GM18502 (cell line): Measurements from ENCODE around the gene FFAR3.
"Not testable (repeated sequence)": the region's sequence is repeated elsewhere in the genome, so short reads cannot be mapped to it uniquely, and the experiment has no call there.

ENCODE experiments used
- ATAC-seq: cut with Tn5 transposase; IDR thresholded peaks from one replicate; pipeline ENCODE4 v1.9.1; 2021; ENCODE audit warnings: mild to moderate bottlenecking; ENCODE audit not compliant: unreplicated experiment, poor library complexity

The FFAR3 gene

GRCh38 chr19:35370722-35371121 is 12.5 kb downstream of the FFAR3 start, which contains the start of gene GPR42:
Gene GPR42, plus strand, starts transcription at chr19:35371068. Its CDS starts 292 bp downstream, at chr19:35371360.
- no peak for ATAC-seq

GRCh38 chr19:35373492-35373891 is 15.2 kb downstream of the FFAR3 start:
- no peak for ATAC-seq

- not testable (repeated sequence) for ATAC-seq
Observed at GRCh38 chr19:35374031-35374430, 15.8 kb downstream of the FFAR3 start.

GRCh38 chr19:35375505-35376307 is 17.4 kb downstream of the FFAR3 start:
- ATAC-seq, result no peak

GRCh38 chr19:35377656-35378055 is 19.4 kb downstream of the FFAR3 start:
- ATAC-seq, result no peak

GRCh38 chr19:35378356-35378755 is 20.1 kb downstream of the FFAR3 start:
- ATAC-seq, result no peak

GRCh38 chr19:35379545-35379944 is 21.3 kb downstream of the FFAR3 start:
- not testable (repeated sequence) for ATAC-seq

- no peak for ATAC-seq
Observed at GRCh38 chr19:35379992-35380391, 21.7 kb downstream of the FFAR3 start.

GRCh38 chr19:35380450-35381124 is 22.3 kb downstream of the FFAR3 start:
- no peak for ATAC-seq

GRCh38 chr19:35381318-35381717 is 23.1 kb downstream of the FFAR3 start:
- no peak for ATAC-seq

- ATAC-seq, result no peak
Observed at GRCh38 chr19:35381926-35382325, 23.7 kb downstream of the FFAR3 start.

- ATAC-seq, result no peak
Observed at GRCh38 chr19:35383536-35383935, 25.3 kb downstream of the FFAR3 start.

- no peak for ATAC-seq
Observed at GRCh38 chr19:35388277-35389054, 30.2 kb downstream of the FFAR3 start.

- no peak for ATAC-seq
Observed at GRCh38 chr19:35389192-35389861, 31.1 kb downstream of the FFAR3 start.

GRCh38 chr19:35392742-35393715 is 34.8 kb downstream of the FFAR3 start:
- no peak for ATAC-seq

GRCh38 chr19:35395382-35396199 is 37.3 kb downstream of the FFAR3 start:
- ATAC-seq, result no peak

- ATAC-seq, result no peak
Observed at GRCh38 chr19:35396240-35396885, 38.1 kb downstream of the FFAR3 start.

GRCh38 chr19:35397064-35397463 is 38.8 kb downstream of the FFAR3 start:
- no peak for ATAC-seq
